Activated CD8-positive, alpha-beta memory T cell treated with anti-CD3 and anti-CD28 coated beads, Interleukin-2, amount 50 U/mL, for 4 hours (primary cell): Measurements from ENCODE around the gene DEDD2.

ENCODE experiments used
- DNase-seq: peaks from one replicate; pipeline ENCODE4 v3.0.0-alpha.2; 2020

DEDD2 gene

GRCh38 chr19:42197375-42197817 lies 20.1 kb downstream of the DEDD2 start:
- DNase-seq: no peak

- no peak for DNase-seq
Measured at GRCh38 chr19:42196011-42197001, 21.2 kb downstream of the DEDD2 start.

- DNase-seq: no peak
Measured at GRCh38 chr19:42193706-42194105, 23.8 kb downstream of the DEDD2 start.

- DNase-seq: no peak
Measured at GRCh38 chr19:42193294-42193693, 24.2 kb downstream of the DEDD2 start.

GRCh38 chr19:42191855-42192254 lies 25.6 kb downstream of the DEDD2 start:
- no peak for DNase-seq

GRCh38 chr19:42191330-42191729 lies 26.1 kb downstream of the DEDD2 start:
- DNase-seq: no peak

GRCh38 chr19:42189133-42189532 lies 28.3 kb downstream of the DEDD2 start:
- no peak for DNase-seq

- no peak for DNase-seq
Measured at GRCh38 chr19:42188665-42189064, 28.8 kb downstream of the DEDD2 start.

GRCh38 chr19:42185277-42185676 lies 32.2 kb downstream of the DEDD2 start:
- DNase-seq: no peak

GRCh38 chr19:42184401-42184861 lies 33.0 kb downstream of the DEDD2 start:
- DNase-seq: peak; percentile 75

- DNase-seq: no peak
Measured at GRCh38 chr19:42178791-42179674, 38.4 kb downstream of the DEDD2 start.

- DNase-seq: no peak
Measured at GRCh38 chr19:42177686-42178019, 39.8 kb downstream of the DEDD2 start.

GRCh38 chr19:42176990-42177685 lies 40.3 kb downstream of the DEDD2 start:
- peak; percentile 78 for DNase-seq

GRCh38 chr19:42176649-42176989 lies 40.9 kb downstream of the DEDD2 start:
- DNase-seq: no peak

GRCh38 chr19:42175952-42176648 lies 41.4 kb downstream of the DEDD2 start:
- no peak for DNase-seq

- DNase-seq: no peak
Measured at GRCh38 chr19:42174958-42175734, 42.3 kb downstream of the DEDD2 start.

GRCh38 chr19:42174188-42174587 lies 43.3 kb downstream of the DEDD2 start:
- no peak for DNase-seq

- DNase-seq: no peak
Measured at GRCh38 chr19:42173695-42174094, 43.8 kb downstream of the DEDD2 start.

GRCh38 chr19:42172261-42172660 lies 45.2 kb downstream of the DEDD2 start:
- no peak for DNase-seq

- no peak for DNase-seq
Measured at GRCh38 chr19:42170715-42171114, 46.8 kb downstream of the DEDD2 start.
